ENCODE measurements around the gene HOXD9.
A peak's percentile ranks its signal among the peaks of the same experiment; 100 is the strongest.

The HOXD9 gene

DNA sequence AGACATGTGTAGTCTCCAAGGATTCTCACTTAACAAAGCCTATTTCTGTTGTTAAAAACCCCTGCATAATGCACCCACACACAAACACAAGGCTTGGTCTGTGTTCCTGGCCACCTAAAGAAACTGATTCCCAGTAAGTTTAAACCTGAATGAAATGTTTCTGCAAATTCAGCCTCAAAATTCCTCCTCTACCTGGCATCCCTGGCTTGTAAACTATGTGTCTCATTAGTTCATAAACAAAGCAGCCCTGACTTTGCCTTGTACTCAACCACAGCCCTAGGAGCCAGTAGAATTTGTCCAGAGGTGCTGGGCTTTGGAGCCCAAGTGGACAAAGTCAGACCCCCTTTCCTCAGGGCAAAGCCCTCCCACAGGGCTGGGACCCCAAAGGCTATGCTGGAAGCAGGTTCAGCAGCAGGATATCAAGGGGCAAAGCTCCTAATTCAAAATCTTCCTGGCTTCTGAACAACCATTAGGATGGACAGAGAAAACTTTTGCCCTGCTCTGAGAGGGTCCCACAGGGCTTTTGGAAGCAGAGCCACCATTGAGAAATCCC lies 32.6 kb upstream of the HOXD9 start:
- peaks cover 15% of the 10 kb centered on the region for H3K4me1 Mint-ChIP-seq

DNA sequence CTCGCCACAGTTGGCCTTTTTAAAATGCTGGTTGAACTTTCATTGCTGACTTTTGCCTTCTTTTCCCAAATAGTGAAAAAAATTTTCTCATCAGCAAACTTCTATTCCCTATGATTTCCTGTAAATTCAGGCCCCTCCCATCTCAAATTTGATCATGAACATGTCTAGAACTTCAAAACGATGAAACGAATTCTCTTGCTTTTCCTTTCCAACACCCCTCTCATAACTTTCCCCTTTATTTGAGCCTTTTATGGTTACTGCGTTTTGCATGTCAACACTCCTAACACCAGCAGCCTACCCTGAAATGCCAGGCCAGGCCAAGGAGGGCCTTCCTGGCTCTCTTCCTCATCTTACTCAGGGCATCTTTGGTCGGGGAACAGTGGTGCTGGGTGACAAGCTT lies 31.7 kb upstream of the HOXD9 start:
- Mint-ChIP-seq H3K4me3 (no peak overlapping the region), H3K27me3 (peaks cover 96% of the 10 kb centered on the region), H3K9me3 (no peaks in the 10 kb centered on the region), H3K4me1 (peaks cover 15% of the 10 kb centered on the region), H3K36me3 (peaks cover 8% of the 10 kb centered on the region), H3K27ac (no peak overlapping the region)
- CTCF ChIA-PET: no interaction called here
- DNase-seq: no peak

More for the DNA sequence above, 32.6 kb upstream of the HOXD9 start:
- no peaks in the 10 kb centered on the region for H3K9me3 Mint-ChIP-seq
- DNase-seq: no peak
- no peak overlapping the region for H3K27ac Mint-ChIP-seq
- H3K4me3 Mint-ChIP-seq: no peak overlapping the region
- peaks cover 10% of the 10 kb centered on the region for H3K36me3 Mint-ChIP-seq
- peaks cover 98% of the 10 kb centered on the region for H3K27me3 Mint-ChIP-seq
- CTCF ChIA-PET: interaction anchor here (1.4 kb wide), 1 partner anchor 8 kb away, joined by 6 read pairs; no protein-coding TSS in a partner anchor

DNA sequence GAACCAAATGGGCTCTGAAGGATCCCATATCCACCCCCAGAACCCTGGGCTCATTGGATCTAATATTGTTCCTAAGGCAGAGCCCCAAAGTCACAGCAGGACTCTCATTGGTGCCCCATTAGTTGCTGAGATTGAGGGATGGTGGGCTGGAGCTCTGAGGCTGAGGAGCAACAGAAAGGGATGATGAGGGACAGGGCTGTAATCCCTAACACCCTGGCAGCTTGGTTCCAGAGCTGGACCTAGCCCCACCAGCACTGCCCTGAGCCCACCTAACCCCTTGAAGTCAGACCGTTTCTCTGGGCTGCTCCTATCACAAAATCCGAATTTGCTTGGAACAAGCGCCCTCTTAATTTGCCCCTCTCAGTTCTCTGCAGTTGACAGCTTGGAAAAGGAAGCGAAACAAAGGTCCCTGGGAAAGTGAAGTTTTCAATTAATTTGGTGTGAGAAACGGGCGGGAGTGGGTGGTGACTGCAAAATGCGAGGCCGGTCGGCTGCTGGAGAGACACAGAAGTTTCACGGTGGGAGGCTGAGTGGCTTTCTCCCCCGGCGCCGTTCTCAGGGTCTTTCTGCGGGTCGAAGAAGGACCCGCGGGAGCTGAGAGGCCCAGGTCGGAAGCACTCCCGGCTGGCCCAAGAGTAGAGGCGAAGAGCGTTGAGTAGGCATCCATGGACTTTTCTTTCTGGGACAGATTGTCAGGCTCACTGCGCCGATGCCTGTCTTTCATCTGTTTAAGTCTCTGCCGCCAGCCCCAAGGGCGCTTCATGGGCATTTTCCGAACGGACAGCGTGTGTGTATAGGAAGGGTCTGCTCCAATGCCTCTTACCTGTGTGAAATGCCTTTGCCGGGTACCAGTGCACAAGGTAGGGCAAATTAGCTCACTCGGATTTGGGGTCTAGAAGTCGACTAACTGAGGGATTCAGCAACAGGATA lies 30.9 kb upstream of the HOXD9 start:
- peaks cover 93% of the 10 kb centered on the region for H3K27me3 Mint-ChIP-seq
- CTCF ChIA-PET: no interaction called here
- peaks cover 8% of the 10 kb centered on the region for H3K36me3 Mint-ChIP-seq
- H3K27ac Mint-ChIP-seq: peak overlapping the region; percentile 78
- peaks cover 21% of the 10 kb centered on the region for H3K4me1 Mint-ChIP-seq
- DNase-seq: no peak
- peak overlapping the region; percentile 35 for H3K4me3 Mint-ChIP-seq
- no peaks in the 10 kb centered on the region for H3K9me3 Mint-ChIP-seq

DNA sequence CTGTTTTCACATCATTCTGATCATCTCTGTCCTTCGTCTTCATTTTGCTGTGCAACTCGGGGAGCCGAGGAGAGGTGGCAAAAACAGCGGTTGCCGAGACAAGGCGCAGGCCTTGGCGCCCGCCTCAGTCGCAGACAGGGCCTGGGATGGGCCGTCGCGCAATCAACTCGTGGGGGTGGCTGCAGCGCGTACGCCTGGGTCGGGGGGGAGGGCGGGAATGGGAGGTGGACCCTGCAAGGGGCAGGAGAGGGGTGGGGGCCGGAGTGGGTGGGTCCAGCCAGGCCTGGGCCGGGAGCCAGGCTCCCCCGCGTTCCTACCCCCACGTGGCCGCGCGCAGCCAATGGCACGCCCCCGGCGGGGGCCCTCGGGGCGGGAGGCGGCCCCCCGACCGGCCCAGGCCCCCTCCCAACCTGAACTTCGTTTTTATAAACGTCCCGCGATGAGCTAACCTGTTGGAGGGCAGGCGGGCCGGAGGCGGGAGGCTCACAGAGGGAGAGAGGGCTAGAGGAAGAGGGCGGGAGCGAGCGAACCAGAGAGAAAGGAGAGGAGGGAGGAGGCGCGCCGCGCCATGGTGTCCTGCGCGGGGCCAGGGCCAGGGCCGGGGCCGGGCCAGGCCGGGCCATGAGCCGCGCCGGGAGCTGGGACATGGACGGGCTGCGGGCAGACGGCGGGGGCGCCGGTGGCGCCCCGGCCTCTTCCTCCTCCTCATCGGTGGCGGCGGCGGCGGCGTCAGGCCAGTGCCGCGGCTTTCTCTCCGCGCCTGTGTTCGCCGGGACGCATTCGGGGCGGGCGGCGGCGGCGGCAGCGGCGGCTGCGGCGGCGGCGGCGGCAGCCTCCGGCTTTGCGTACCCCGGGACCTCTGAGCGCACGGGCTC lies 30.0 kb upstream of the HOXD9 start, which contains the start of gene HOXD13:
Gene HOXD13, plus strand, starts transcription at position 452 of the 875 bp plus-strand sequence. Its CDS starts 170 bp downstream, at position 622.
- H3K27ac Mint-ChIP-seq: peak within 1 kb of the TSS; percentile 78
- H3K27me3 Mint-ChIP-seq: peaks cover 95% of the 10 kb centered on the region
- DNase-seq: no peak
- CTCF ChIA-PET: no interaction called here
- H3K36me3 Mint-ChIP-seq: peaks cover 8% of the 10 kb centered on the region
- H3K9me3 Mint-ChIP-seq: no peaks in the 10 kb centered on the region
- H3K4me1 Mint-ChIP-seq: peaks cover 29% of the 10 kb centered on the region
- peak within 1 kb of the TSS; percentile 35 for H3K4me3 Mint-ChIP-seq

DNA sequence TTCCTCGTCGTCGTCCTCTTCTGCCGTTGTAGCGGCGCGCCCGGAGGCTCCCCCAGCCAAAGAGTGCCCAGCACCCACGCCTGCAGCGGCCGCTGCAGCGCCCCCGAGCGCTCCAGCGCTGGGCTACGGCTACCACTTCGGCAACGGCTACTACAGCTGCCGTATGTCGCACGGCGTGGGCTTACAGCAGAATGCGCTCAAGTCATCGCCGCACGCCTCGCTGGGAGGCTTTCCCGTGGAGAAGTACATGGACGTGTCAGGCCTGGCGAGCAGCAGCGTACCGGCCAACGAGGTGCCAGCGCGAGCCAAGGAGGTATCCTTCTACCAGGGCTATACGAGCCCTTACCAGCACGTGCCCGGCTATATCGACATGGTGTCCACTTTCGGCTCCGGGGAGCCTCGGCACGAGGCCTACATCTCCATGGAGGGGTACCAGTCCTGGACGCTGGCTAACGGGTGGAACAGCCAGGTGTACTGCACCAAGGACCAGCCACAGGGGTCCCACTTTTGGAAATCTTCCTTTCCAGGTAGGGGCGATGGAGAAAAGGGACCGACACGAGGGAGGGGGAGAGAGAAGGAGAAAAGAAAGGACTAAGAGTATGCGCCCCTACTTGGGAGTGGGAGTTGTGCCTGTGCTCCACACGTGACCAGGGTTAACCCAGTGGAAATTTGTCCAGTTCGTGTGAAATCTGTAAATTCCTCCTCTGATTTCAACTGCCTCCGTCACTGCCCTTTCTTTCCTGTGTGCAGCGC lies 29.2 kb upstream of the HOXD9 start:
- no peaks in the 10 kb centered on the region for H3K9me3 Mint-ChIP-seq
- H3K27me3 Mint-ChIP-seq: peaks cover 95% of the 10 kb centered on the region
- DNase-seq: no peak
- CTCF ChIA-PET: interaction anchor here (0.7 to 1.6 kb wide), 2 partner anchors 34 to 68 kb away, joined by 3 read pairs; no protein-coding TSS in a partner anchor
- H3K36me3 Mint-ChIP-seq: peaks cover 8% of the 10 kb centered on the region
- H3K4me3 Mint-ChIP-seq: peak overlapping the region; percentile 23
- peaks cover 32% of the 10 kb centered on the region for H3K4me1 Mint-ChIP-seq
- H3K27ac Mint-ChIP-seq: peak overlapping the region; percentile 72

DNA sequence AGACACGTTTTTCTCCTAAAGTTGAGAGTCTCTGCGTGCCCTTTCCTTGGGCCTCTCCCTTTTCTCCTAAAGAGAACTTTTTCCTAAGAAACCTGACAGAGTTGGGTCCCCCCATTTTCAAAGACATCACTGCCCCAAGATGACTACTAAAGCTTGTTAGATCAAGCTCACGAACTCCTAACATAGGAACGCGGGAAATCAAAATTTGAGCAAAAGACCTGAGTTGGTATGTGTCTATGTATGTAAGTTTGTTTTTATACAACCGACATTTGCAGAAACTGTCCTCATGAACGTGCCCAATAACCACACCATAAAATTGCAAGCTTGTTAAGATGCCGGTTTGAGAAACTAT lies 28.6 kb upstream of the HOXD9 start:
- Mint-ChIP-seq H3K9me3 (no peaks in the 10 kb centered on the region), H3K27ac (peak overlapping the region; percentile 72), H3K36me3 (peaks cover 8% of the 10 kb centered on the region), H3K4me1 (peaks cover 30% of the 10 kb centered on the region), H3K27me3 (peaks cover 95% of the 10 kb centered on the region), H3K4me3 (peak overlapping the region; percentile 0)
- DNase-seq: no peak
- CTCF ChIA-PET: interaction anchor here (0.7 to 1.6 kb wide), 3 partner anchors 17 to 67 kb away, joined by 3 read pairs; no protein-coding TSS in a partner anchor

DNA sequence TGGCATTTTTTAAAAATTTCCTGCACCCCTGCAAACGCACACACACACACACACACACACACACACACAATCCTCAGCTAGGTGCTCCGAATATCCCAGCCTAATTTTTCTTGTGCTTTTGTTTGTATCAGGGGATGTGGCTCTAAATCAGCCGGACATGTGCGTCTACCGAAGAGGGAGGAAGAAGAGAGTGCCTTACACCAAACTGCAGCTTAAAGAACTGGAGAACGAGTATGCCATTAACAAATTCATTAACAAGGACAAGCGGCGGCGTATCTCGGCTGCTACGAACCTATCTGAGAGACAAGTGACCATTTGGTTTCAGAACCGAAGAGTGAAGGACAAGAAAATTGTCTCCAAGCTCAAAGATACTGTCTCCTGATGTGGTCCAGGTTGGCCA lies 28.2 kb upstream of the HOXD9 start:
- CTCF ChIA-PET: interaction anchor here (0.7 to 1.6 kb wide), 3 partner anchors 16 to 67 kb away, joined by 3 read pairs; no protein-coding TSS in a partner anchor
- peaks cover 95% of the 10 kb centered on the region for H3K27me3 Mint-ChIP-seq
- peaks cover 8% of the 10 kb centered on the region for H3K36me3 Mint-ChIP-seq
- DNase-seq: no peak
- H3K4me3 Mint-ChIP-seq: no peak overlapping the region
- H3K9me3 Mint-ChIP-seq: no peaks in the 10 kb centered on the region
- peak overlapping the region; percentile 72 for H3K27ac Mint-ChIP-seq
- peaks cover 30% of the 10 kb centered on the region for H3K4me1 Mint-ChIP-seq

DNA sequence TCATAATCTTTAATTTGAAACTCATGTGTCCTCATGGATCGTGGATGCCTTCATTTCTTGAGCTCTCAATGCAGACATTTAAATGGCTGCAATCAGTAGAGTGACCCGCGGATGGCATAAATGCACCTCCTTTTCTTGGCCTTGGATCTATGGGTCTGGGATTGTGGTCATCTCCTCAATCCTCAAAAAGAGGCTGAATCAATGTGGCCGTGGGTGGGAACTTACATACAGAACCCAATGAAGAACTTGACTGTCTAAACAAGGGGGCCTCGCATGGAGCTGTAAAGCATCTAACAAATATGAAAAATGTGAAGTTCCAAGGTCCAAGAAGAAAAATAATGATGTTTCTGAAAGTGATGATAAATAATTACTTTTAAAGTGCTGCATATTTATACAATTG lies 27.1 kb upstream of the HOXD9 start:
- no peak overlapping the region for H3K4me3 Mint-ChIP-seq
- CTCF ChIA-PET: interaction anchor here (1.1 to 2.6 kb wide), 3 partner anchors 16 to 45 kb away, joined by 4 to 10 read pairs (median 5); no protein-coding TSS in a partner anchor
- H3K27ac Mint-ChIP-seq: no peak overlapping the region
- H3K4me1 Mint-ChIP-seq: peaks cover 30% of the 10 kb centered on the region
- peaks cover 95% of the 10 kb centered on the region for H3K27me3 Mint-ChIP-seq
- H3K9me3 Mint-ChIP-seq: no peaks in the 10 kb centered on the region
- DNase-seq: no peak
- peaks cover 7% of the 10 kb centered on the region for H3K36me3 Mint-ChIP-seq

DNA sequence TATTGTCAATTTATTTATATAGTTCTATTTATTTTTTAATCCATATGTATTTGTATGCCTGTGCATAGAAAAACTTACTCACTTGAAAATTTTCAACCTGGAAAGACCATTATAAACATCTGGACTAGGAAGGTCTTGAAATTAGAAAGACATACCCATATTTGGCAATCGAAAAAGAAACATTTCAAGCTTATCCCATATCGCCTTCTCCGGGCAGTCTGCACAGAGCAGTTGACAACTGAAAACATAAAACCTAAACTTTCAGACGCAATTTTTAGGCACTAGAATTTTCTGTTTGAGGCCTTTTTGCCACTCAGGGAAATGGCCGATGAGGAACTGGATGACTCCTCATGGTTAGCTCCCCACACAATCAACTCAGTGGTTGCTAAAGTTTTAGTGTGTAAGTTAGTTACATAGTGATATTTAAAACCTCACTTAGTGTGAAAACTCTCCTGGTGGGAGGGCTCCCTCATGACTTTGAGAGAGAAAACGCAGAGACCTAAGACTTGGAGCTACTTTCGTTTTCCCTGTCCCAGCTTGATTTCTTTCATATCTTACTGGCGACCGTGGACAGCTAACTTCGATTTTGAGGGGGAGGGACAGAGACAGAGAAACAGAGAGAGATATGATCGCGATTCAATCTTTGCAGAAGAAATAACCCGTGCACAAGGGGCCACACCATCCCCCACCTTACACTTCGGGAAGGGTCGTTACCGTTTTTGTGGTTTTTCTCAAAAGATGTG lies 26.1 kb upstream of the HOXD9 start:
- Mint-ChIP-seq H3K4me3 (peak overlapping the region; percentile 65), H3K4me1 (peaks cover 30% of the 10 kb centered on the region), H3K36me3 (peaks cover 7% of the 10 kb centered on the region), H3K9me3 (no peaks in the 10 kb centered on the region), H3K27ac (no peak overlapping the region), H3K27me3 (peaks cover 95% of the 10 kb centered on the region)
- no peak for DNase-seq
- CTCF ChIA-PET: interaction anchor here (0.7 to 2.7 kb wide), 10 partner anchors 9 to 838 kb away, joined by 3 to 33 read pairs (median 5); no protein-coding TSS in a partner anchor

DNA sequence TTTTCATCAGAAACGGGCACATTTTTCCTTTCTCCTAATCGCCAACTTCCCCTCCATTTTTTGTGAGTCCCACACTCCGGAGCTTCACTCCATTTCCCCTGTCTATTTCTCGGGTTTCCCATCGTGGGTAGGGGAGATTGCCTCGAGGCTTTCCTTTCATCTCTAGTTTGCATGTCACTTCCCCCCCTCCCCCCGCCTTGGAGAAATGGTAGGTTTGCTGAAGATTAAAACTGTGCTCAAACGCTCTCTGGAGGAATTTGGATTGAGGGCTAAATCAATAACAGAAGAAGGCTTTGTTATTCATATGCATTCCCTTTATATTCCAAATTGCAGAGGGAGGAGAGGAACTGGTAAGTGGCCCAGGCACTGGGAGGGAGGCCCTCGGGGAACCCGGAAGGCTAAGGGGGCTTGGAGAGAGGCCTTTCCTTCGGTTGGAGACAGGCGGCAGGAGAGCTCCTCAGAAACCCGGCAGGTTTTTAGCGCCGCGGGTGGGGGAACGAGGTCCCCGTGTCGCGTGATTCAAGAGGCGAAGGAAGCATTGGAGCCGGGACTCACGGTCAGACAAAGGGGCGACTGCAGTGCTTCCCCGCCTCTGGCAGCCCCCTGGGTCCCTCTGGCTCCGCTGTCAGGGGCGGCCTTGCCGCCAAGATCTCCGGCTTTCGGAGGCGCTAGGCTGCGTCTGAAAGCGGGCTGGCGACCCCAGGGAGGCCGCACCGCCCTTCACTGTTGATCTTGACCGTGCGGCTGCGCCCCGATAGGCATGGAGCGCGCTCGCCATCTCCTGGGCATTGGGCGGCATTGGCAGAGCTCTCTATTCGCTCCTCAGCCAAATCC lies 25.3 kb upstream of the HOXD9 start:
- peak; percentile 69 for DNase-seq
- Mint-ChIP-seq H3K27me3 (peaks cover 95% of the 10 kb centered on the region), H3K36me3 (peaks cover 5% of the 10 kb centered on the region), H3K9me3 (no peaks in the 10 kb centered on the region), H3K27ac (no peak overlapping the region), H3K4me1 (peaks cover 25% of the 10 kb centered on the region), H3K4me3 (peak overlapping the region; percentile 65)
- CTCF ChIA-PET: interaction anchor here (0.6 to 2.7 kb wide), 16 partner anchors 8 to 969 kb away, joined by 3 to 33 read pairs (median 4); partner anchors contain the start of gene EVX2

DNA sequence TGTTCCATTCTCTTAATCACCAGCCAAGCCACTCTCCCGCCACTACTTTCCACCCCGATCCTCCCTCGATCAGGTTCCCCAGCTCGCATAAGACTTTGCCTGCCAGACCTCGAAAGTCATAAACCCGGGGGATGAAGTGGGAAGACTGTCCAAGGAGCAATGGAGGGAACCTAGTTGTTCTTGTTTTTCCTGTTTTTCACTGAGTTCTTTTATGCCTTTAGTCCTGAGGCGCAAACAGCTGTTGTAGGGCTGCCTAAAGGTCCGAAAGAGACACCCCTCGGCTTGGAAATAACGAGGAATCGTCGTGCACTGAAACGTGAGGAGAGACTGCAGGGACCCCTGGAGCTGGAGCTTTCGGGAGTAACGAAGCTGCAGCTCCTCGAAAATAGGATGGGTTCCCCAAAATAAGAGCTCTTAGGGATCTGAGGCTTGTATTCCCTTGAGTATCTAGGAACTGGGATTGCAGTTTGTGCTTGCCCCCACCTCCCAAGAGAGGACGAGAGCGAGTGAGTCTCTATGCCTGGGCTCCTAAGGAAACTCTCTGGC lies 24.6 kb upstream of the HOXD9 start:
- Mint-ChIP-seq H3K4me3 (peak overlapping the region; percentile 65), H3K4me1 (peaks cover 25% of the 10 kb centered on the region), H3K27ac (peak overlapping the region; percentile 37), H3K36me3 (peaks cover 5% of the 10 kb centered on the region), H3K27me3 (peaks cover 95% of the 10 kb centered on the region), H3K9me3 (no peaks in the 10 kb centered on the region)
- CTCF ChIA-PET: interaction anchor here (0.6 to 2.7 kb wide), 13 partner anchors 9 to 970 kb away, joined by 3 to 33 read pairs (median 3); partner anchors contain the start of gene EVX2
- no peak for DNase-seq

Data from activated naive CD4-positive, alpha-beta T cell treated with anti-CD3 and anti-CD28 coated beads, Interleukin-2, amount 10 ng/mL, durations not matched to agents 7 days and 5 days (primary cell).